SU-DHL-6 (cell line): ENCODE data around the gene ABCA13.

Experiments used
- EZH2phosphoT487 ChIP-seq: fragments of 200-600 bp; sonication (generic), shearing (Covaris generic); conservative IDR thresholded peaks from 2 replicates; pipeline ENCODE4 v1.6.1; 2018; ENCODE audit warnings: mild to moderate bottlenecking, antibody characterized with exemption, low read length, moderate library complexity, mixed read lengths
- TF ChIP-seq, protein P1 (sequence below): fragments of 200-600 bp; sonication (generic); IDR thresholded peaks from one replicate; pipeline ENCODE4 v1.5.1; 2017; ENCODE audit warnings: antibody characterized with exemption, mild to moderate bottlenecking, low read length, moderate library complexity; ENCODE audit not compliant: insufficient read depth, poor library complexity, severe bottlenecking

DNA sequence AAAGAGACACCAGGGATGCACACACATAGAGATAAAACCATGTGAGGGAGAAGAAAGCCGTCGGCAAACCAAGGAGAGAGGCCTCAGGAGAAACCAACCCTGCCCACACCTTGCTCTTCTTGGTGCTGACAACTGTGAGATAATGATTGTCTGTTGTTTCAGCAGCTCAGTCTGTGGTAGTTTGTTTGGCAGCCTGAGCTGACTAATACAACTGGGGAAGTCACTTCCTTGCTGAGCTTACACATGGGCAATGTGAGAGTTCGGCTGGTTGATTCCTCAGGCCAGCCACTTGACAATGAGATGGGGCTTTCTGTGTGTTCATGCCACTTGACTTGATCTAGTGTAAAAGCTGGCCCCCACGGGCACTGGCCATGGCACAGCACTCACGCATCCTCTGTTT, 271.8 kb downstream of the ABCA13 start:
- TF ChIP-seq, protein P1, sequence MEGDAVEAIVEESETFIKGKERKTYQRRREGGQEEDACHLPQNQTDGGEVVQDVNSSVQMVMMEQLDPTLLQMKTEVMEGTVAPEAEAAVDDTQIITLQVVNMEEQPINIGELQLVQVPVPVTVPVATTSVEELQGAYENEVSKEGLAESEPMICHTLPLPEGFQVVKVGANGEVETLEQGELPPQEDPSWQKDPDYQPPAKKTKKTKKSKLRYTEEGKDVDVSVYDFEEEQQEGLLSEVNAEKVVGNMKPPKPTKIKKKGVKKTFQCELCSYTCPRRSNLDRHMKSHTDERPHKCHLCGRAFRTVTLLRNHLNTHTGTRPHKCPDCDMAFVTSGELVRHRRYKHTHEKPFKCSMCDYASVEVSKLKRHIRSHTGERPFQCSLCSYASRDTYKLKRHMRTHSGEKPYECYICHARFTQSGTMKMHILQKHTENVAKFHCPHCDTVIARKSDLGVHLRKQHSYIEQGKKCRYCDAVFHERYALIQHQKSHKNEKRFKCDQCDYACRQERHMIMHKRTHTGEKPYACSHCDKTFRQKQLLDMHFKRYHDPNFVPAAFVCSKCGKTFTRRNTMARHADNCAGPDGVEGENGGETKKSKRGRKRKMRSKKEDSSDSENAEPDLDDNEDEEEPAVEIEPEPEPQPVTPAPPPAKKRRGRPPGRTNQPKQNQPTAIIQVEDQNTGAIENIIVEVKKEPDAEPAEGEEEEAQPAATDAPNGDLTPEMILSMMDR: no peak
- TF ChIP-seq EZH2phosphoT487: no peak
